Progenitor cell of endocrine pancreas (in vitro differentiated cells): Measurements from ENCODE around the gene SHROOM1. TPM values are rescaled to one million over a fixed set of nuclear protein-coding genes. Genes with fewer than 3 reads are reported as not detected.

Experiments
- DNase-seq: peaks from one replicate; pipeline ENCODE4 v3.0.0; 2021; ENCODE audit warnings: low spot score; ENCODE audit not compliant: unreplicated experiment
- H3K27ac Mint-ChIP-seq: 2 replicates; pipeline ENCODE4 v1.8.0; 2021; ENCODE audit warnings: mild to moderate bottlenecking, moderate library complexity, mixed read lengths
- H3K27me3 Mint-ChIP-seq: 2 replicates; pipeline ENCODE4 v1.8.0; 2021; ENCODE audit warnings: mixed read lengths
- H3K36me3 Mint-ChIP-seq: 2 replicates; pipeline ENCODE4 v1.8.0; 2022; ENCODE audit warnings: mixed read lengths; ENCODE audit not compliant: insufficient read depth
- H3K4me1 Mint-ChIP-seq: 2 replicates; pipeline ENCODE4 v1.8.0; 2021; ENCODE audit warnings: low read depth, mixed read lengths
- H3K4me3 Mint-ChIP-seq: 2 replicates; pipeline ENCODE4 v1.8.0; 2021; ENCODE audit warnings: low read depth, mild to moderate bottlenecking, moderate library complexity, mixed read lengths
- H3K9me3 Mint-ChIP-seq: 2 replicates; pipeline ENCODE4 v1.8.0; 2021; ENCODE audit warnings: low read depth, mixed read lengths
- CTCF ChIP-seq: fragments of 200-600 bp; sonication (generic); IDR thresholded peaks from one replicate; pipeline ENCODE4 v1.5.0; 2021; ENCODE audit warnings: antibody characterized with exemption, mild to moderate bottlenecking; ENCODE audit not compliant: unreplicated experiment
- total RNA-seq: library from RNA; stranded (reverse); gene quantifications from 2 replicates; pipeline ENCODE4 v1.2.1, GENCODE V29; 2021

SHROOM1 gene
- total RNA-seq, 1 donor from 2014 or later = 10.0 TPM

- TF ChIP-seq CTCF = no peak
- no peak overlapping the region for H3K4me3 Mint-ChIP-seq
Measured at GRCh38 chr5:132790201-132790865, 40.1 kb downstream of the SHROOM1 start.

GRCh38 chr5:132788990-132789886 is 41.2 kb downstream of the SHROOM1 start:
- Mint-ChIP-seq H3K27ac (peak overlapping the region; percentile 9), H3K9me3 (no peaks in the 10 kb centered on the region), H3K36me3 (no peaks in the 10 kb centered on the region), H3K4me1 (peaks cover 19% of the 10 kb centered on the region), H3K4me3 (no peak overlapping the region), H3K27me3 (peaks cover 19% of the 10 kb centered on the region)
- no peak for TF ChIP-seq CTCF
- no peak for DNase-seq

More at GRCh38 chr5:132790201-132790865, 40.1 kb downstream of the SHROOM1 start:
- H3K27ac Mint-ChIP-seq = no peak overlapping the region
- H3K27me3 Mint-ChIP-seq = peaks cover 14% of the 10 kb centered on the region
- no peaks in the 10 kb centered on the region for H3K9me3 Mint-ChIP-seq
- peaks cover 19% of the 10 kb centered on the region for H3K4me1 Mint-ChIP-seq
- no peak for DNase-seq
- no peaks in the 10 kb centered on the region for H3K36me3 Mint-ChIP-seq

GRCh38 chr5:132788508-132788907 is 41.9 kb downstream of the SHROOM1 start:
- H3K27ac Mint-ChIP-seq = no peak overlapping the region
- H3K4me1 Mint-ChIP-seq = peaks cover 19% of the 10 kb centered on the region
- no peak overlapping the region for H3K4me3 Mint-ChIP-seq

GRCh38 chr5:132787076-132787475 is 43.4 kb downstream of the SHROOM1 start:
- Mint-ChIP-seq H3K27me3 (peaks cover 20% of the 10 kb centered on the region), H3K4me3 (no peak overlapping the region), H3K4me1 (peaks cover 19% of the 10 kb centered on the region), H3K36me3 (no peaks in the 10 kb centered on the region), H3K27ac (no peak overlapping the region), H3K9me3 (no peaks in the 10 kb centered on the region)
- TF ChIP-seq CTCF = no peak
- no peak for DNase-seq

More at GRCh38 chr5:132788508-132788907, 41.9 kb downstream of the SHROOM1 start:
- Mint-ChIP-seq H3K9me3 (no peaks in the 10 kb centered on the region), H3K36me3 (no peaks in the 10 kb centered on the region), H3K27me3 (peaks cover 19% of the 10 kb centered on the region)
- no peak for TF ChIP-seq CTCF
- DNase-seq = no peak

GRCh38 chr5:132785864-132786263 is 44.6 kb downstream of the SHROOM1 start:
- no peak for TF ChIP-seq CTCF

More at GRCh38 chr5:132785864-132786263, 44.6 kb downstream of the SHROOM1 start:
- H3K27ac Mint-ChIP-seq = no peak overlapping the region
- DNase-seq = no peak
- H3K4me1 Mint-ChIP-seq = peaks cover 19% of the 10 kb centered on the region
- H3K4me3 Mint-ChIP-seq = no peak overlapping the region
- H3K27me3 Mint-ChIP-seq = peaks cover 31% of the 10 kb centered on the region
- H3K36me3 Mint-ChIP-seq = no peaks in the 10 kb centered on the region
- no peaks in the 10 kb centered on the region for H3K9me3 Mint-ChIP-seq
